Limb (tissue), 2 donors: ENCODE measurements around the gene CDH1.
A peak's percentile ranks its signal among the peaks of the same experiment; 100 is the strongest.
"Not testable (repeated sequence)": the region's sequence is repeated elsewhere in the genome, so short reads cannot be mapped to it uniquely, and the experiment has no call there.

Experiments
- DNase-seq, 2 donors: peaks; one replicate each; pipeline ENCODE4 v3.0.0-alpha.2; 2016; ENCODE audit errors: extremely low spot score in 2 of 2

Gene CDH1

DNA sequence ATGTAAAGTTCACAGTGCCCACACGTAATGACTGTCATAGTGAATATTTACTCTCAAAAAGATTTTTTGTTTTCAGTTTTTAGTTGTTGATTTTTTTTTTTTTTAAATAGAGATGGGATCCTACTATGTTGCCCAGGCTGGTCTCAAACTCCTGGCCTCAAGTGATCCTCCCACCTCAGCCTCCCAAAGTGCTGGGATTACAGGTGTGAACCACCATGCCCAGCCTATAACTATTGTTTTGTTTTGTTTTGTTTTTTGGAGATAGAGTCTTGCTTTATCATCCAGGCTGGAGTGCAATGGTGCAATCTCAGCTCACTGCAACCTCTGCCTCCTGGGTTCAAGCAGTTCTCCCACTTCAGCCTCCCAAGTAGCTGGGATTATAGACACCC, 50.3 kb downstream of the CDH1 start:
- not testable (repeated sequence) for DNase-seq

DNA sequence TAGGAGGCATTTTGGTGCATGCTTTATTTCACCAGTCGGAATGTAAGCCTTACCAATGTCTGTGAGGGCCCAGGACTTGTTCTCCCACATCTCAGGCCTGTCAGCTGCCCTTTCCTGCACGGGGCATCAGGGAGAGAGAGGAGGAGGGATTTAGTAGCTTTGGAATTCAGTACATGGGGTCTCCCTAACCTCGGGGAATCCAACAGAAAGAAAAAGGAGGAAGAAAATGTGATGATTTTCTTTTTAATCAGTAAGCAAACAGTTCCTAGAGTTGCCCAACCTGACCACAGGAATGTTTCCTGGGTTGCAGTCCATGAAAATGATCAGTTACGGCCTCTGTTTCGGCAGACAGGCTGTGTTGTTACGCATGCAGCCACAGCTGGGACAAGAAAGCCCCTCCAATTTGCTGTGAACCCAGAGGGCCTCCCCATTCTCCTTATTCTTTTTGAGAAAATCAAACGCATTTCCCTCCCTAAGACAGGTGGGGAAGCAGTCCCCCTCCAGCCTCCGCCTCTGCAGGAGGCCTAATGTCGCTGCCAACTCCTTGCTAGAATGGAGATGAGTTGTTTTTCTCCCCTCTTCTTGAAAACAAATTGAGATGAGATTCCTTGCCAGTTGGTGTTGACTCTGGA, 53.2 kb downstream of the CDH1 start:
- DNase-seq = no peak

DNA sequence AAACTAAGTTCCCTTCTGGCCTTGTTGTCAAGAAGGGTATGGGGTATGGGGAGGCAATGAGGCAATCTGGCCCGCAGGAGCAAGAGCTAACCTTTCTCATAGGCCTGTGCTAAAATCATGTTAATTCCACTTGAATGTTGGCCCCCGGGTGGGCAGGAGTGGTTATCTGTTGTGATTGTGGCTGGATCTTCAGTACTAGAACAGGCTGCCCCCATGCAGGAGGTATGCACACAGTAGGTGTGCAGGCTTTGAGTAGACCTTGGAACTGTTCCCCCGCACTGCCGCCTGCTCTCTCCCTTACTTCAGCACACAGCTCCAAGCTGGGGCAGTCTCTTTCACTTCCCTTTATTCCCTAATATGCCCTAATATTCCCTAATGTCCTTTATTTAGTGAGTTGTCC, 53.9 kb downstream of the CDH1 start:
- DNase-seq = no peak

DNA sequence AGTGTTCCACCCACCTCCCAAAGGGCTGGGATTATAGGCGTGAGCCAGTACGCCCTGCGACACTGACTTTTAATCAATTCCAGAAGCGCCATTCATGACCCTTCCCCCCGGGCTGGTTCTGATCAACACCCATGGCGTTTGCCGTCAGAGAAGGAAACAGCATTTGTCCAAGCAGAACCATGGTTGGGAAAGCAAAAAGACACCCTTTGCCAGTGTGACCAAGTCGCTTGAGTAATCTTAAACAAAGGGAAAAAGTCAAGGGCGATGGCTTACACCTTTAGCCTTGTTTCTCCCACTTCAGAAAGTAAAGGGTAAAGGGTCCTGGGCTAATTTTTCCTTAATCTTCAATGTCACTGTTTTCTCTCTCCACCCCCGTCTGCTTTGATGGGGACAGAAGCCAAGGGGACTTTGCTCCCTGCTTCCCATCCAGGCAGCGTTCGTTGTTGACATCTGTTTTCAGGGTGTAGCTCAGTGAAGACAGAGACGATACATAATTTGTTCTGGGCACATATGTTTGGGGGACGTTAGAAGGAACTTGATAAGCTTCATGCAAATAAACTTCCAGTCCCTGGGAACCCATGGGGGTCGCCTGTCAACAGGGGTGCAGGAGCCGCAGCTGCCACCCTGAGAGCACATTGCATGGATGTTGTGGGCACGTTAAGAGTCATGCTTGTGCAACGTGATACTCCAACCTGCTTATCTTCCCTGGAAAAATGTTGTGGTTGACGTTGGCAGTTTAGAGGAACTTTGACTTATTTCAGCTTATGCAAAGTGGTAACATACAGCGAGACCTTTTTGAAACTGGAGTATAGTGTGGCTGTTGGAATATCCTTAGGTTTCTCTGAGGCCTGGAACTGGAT, 55.6 kb downstream of the CDH1 start:
- no peak for DNase-seq

DNA sequence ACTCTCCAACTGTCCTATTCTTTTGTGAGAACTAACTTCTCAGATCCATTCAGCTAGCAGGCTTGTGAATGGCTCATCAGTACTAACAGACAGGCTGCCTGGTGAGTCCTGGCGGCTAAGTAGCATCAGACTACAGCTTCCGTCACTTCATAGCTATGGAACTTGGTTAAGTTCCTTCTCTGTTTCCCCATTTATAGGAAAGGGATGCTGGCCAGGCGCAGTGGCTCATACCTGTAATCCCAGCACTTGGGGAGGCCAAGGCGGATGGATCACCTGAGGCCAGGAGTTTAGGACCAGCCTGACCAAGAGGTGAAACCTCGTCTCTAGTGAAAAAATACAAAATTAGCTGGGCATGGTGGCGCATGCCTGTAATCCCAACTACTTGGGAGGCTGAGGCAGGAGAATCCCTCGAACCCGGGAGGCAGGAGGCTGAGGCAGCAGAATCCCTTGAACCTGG, 56.3 kb downstream of the CDH1 start:
- DNase-seq = no peak

DNA sequence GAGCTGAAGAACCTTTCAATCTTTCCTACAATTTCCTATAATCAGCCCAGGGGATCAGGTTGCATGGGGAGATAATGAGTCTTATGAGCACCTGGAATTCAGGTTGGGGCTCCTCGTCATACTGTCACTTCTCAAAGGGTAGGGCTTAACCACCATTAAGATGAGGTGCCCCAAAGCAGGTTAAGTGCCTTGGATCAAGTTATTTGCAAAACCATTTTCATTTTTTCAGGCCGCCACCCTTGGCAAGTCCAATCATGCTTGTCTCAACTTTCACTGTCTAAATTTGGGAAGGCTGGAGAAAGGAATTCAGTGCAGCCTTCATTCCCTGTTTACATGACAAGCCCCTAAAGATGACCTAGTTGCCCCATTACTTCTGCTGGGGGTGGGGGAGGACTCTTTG, 61.3 kb downstream of the CDH1 start:
- DNase-seq = no peak

DNA sequence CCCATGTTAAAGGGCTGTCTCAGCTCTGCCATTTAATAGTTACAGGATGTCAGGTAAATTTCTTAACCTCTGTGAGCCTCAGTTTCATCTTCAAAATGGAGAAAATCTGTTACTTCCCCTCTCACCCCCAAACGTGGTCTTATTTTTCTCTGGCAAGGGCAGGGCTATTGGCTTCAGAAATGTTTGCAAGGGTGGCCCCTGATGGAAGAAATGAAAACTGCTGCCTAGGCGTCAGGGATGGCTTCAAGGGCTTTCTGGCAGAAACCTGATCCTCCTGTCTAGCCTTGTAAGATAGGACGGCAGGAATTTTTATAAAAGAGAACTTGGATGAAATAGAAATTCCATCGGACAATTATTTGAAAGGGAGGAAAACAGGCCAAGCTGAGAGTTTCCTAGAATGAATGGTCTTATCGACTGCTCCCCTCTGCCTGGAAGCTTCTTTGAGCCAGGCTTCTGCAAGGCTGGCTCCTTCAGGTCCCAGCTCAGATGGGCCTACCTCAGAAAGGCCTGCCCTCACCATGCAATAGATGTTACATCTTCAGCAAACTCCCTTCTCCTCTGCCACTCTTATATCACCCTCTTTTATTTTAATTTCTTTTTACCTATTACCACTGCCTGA, 63.3 kb downstream of the CDH1 start:
- peak; percentile 83 to 88 for DNase-seq

DNA sequence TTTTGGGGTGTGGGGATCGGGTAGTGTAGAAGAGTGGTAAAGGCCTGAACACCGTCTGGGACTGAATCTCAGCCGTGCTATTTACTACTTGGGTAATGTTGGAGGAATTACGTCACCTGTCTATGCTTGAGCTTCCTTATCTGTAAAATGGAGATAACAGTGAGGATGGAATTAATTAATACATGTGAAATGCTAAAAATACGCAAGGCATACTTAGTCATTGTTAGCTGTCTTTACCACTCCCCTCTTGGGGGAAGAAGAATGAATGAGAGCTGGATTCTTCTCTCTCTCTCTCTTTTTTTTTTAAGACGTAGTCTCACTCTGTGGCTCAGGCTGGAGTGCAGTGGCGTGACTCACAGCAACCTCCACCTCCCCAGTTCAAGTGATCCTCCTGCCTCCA, 65.1 kb downstream of the CDH1 start:
- DNase-seq = no peak

DNA sequence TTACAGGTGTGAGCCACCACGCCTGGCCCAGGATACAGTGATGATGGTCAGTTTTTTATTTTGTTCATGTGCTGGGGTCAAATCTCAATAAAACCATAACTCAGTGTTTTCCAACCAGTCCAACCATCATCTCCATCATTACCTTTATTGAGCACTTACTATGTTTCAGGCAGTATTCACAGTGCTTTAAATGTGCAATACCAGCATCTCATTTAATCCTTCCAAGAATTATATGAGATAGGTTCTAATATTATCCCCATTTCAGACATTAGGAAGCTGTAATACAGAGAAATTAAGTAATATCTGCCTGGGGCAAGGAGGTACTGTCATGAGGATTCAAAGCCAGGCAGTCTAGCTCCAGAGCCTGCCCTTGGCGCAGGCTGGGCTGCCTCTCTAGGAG, 69.3 kb downstream of the CDH1 start:
- no peak for DNase-seq

DNA sequence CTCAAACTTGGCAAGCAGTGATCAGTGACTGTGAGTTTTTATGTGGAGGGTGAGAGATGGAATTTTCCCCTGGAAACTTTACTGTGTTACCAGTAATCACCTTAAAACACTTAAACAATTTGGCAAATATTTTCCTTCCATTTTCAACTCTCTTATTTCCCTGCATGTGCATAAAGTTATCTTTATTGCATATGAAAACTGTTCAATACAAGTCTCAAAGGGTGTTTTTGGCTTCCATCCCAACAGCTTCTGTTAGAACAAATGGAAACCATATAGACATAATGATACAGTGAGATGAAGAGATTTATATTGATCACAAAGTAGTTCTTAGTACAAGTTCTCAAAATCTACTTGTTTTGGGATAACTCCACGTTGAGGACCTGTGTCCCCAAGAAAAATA, 69.9 kb downstream of the CDH1 start:
- no peak for DNase-seq

DNA sequence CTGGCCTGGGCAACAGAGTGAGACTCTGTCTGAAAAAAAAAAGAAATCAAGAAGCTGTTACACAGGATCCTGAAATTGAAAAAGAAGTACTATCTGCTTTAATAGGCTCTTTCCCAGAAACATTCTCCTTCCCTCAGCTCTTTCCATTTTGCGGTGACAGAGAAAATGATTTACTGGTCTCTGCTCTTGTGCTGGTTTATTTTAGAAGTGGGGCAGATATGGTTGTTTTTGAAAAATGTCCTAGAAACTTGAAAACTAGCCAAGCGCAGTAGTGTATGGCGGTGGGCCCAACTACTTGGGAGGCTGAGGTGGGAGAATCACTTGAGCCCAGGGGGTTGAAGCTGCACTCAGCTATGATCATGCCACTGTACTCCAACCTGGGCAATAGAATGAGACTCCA, 77.4 kb downstream of the CDH1 start:
- DNase-seq = no peak

DNA sequence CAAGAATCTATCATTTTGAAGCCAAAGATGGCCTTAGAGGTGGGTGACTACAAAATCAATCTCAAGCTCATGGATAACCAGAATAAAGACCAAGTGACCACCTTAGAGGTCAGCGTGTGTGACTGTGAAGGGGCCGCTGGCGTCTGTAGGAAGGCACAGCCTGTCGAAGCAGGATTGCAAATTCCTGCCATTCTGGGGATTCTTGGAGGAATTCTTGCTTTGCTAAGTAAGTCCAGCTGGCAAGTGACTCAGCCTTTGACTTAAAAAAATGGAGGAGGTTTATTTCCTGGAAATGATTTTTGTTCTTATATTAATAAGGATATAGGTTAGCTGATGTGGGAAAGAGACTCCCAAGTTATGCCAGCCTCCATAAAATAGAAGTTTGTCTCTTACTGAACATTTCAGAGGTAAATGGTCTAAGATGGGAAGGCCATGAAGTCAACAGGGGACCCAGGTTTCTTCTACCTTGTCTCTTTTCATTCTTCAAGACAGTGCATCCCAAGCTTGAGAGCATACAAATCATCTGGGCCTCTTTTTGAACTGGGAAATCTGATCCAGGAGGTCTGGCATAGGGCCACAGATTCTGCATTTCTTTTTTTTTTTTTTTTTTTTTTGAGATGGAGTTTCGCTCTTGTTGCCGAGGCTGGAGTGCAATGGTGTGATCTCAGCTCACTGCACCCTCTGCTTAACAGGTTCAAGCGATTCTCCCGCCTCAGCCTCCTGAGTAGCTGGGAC, 86.5 kb downstream of the CDH1 start:
- peak in 1 of 2 donors; percentile 24 for DNase-seq

DNA sequence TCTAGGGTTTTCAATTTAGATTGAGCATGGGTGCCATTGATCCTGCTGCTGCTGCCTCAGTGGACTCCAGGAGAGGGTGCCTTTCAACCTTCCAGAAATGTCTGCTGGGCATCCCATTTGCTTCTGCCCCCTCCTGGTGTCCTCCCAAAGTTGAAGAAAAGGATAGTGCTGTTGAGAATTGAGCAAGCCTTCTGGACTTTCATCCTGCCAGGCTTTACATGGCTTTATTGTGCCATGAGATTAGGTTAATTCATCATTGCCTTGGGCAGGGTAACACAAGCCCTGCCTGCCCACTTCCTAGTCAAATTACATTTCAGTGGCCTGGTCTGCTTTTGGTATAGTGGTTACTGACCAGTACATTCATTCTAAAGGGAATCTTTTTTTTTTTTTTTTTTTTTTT, 88.3 kb downstream of the CDH1 start:
- no peak for DNase-seq

DNA sequence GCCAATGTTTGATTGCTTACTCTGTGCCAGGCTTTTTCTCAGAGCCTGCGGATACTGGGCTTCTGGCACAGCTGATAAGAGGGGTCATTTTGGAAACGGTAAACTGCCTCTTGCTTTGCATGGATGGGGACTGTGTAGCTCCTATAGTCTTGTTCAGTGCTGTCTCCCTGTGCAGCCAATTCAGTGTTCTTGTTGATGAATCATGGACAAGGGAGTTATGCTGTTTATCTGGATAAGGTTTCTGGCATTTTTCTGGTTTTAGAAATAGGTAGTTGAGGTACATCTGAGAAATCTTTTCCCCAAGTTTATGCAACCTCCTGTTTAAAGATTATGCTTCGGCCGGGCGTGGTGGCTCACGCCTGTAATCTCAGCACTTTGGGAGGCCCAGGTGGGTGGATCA, 89.6 kb downstream of the CDH1 start:
- DNase-seq = no peak

DNA sequence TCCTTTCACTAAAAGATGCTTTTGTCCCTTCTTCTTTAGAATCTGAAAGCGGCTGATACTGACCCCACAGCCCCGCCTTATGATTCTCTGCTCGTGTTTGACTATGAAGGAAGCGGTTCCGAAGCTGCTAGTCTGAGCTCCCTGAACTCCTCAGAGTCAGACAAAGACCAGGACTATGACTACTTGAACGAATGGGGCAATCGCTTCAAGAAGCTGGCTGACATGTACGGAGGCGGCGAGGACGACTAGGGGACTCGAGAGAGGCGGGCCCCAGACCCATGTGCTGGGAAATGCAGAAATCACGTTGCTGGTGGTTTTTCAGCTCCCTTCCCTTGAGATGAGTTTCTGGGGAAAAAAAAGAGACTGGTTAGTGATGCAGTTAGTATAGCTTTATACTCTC, 96.2 kb downstream of the CDH1 start:
- no peak for DNase-seq

DNA sequence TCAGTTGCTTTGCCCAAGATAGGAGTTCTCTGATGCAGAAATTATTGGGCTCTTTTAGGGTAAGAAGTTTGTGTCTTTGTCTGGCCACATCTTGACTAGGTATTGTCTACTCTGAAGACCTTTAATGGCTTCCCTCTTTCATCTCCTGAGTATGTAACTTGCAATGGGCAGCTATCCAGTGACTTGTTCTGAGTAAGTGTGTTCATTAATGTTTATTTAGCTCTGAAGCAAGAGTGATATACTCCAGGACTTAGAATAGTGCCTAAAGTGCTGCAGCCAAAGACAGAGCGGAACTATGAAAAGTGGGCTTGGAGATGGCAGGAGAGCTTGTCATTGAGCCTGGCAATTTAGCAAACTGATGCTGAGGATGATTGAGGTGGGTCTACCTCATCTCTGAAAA, 97.5 kb downstream of the CDH1 start:
- DNase-seq = no peak

DNA sequence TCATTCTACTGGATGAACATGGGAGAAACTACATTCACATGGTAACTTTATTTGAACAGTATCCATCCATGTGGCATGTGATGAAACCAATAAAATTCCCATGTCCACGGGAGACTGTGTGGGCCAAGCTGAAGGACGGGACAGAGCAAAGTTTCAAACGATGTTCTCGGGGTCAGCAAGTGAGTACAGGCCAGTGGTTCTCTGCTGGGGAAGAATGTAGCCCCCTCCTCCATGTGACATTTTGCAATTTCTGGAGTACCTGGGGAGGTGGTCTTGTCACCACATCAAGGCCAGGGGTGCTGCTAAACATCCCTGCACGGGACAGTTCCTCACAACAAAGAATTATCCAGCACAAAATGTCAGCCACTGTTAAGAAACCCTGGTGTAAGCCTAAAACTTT, 98.9 kb downstream of the CDH1 start:
- no peak for DNase-seq

DNA sequence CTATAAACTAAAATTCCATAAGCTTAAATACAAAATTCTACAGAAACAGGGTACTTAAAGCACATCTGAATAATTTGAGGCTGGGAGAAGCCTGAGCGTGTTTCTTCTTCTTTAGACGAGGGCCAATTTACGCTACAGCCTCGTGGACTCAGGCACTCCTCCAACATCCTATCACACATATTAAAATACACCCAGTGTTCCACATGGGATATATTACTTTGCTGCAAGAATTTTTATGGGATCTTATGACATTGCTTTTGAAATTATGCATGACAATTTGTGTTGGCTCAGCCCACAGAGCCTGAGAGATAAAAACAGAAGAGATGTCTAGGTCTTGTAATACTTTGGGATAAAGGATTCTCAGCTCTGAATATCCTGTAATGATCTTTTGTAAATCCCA, 102.7 kb downstream of the CDH1 start:
- DNase-seq = no peak

DNA sequence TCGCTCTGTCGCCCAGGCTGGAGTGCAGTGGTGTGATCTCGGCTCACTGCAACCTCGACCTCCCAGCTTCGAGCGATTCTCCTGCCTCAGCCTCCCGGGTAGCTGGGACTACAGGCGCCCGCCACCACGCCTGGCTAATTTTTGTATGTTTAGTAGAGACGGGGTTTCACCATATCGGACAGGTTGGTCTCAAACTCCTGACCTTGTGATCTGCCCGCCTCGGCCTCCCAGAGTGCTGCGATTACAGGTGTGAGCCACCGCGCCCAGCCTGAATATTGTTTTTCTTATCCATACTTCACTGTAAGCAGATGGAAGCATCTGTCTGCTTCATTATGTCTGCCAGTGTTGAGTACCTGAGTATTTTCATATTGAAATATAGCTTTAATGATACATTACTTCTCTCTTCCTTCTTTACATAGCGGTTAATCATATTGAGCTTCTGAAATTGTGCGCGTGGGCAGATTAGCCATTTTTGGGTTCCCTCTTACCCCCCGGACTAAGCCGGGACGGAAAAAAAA, 105.9 kb downstream of the CDH1 start:
- DNase-seq = not testable (repeated sequence)

DNA sequence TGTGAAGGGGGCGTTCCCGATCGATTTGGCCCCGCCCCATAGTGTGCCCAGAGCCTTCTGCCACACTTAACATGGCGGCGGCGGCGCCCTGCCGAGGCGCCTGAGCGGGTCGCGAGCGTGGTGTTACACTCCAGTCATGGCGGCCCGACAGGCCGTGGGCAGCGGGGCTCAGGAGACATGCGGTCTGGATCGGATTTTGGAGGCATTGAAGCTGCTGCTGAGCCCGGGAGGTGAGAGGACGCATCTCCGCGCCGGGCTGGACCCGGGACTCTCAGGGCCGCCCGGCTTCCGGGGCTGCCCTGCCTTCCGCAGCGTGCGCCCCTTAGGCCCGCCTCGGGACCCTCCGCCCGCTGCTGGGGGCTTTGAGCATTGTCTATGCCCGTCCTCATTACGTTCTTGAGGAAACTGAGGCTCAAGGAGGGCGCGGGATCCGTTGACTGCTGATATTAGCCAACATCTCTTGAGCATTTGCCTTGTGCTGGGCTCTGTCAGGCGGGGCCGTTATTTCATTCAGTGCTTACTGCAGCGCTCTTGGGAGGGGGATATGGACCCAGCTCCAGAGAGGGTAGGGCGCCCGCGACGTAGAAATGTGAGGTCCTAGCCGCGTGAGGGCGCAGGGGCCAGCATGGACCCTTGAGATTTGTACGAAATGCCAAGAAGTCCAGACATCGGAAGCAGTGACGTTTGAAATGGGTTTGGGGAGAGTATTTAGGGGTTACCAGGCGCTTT, 106.6 kb downstream of the CDH1 start, which contains the start of gene TANGO6:
Gene TANGO6, plus strand, starts transcription at position 50 of the 729 bp plus-strand sequence. Its CDS starts 87 bp downstream, at position 137.
- peak; percentile 85 to 92 for DNase-seq

DNA sequence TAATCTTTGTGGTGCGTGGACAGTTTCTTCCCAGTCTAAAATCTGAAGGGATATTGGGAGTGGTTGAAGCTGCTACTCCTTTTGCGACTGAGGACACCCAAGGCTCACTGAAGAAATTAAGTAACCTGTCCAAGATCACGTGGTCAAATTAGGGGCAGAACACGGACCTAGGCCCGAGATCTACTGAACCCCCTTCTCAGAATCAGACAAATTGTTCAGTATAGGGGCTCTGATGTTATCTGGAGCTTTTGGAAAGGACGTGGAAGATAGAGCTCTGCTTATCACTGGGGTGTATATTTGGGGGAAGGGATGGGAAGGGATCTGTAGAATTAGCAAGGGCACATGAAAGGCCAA, 107.1 kb downstream of the CDH1 start:
- DNase-seq = no peak
